Measurements from ENCODE around the gene CDC25C.

GRCh38 chr5:138372225-138372624 is 40.6 kb upstream of the CDC25C start:
- TF ChIP-seq TCF12 (IDR thresholded peaks at IDR 0.05) (no peak), EZH2phosphoT487 (IDR thresholded peaks at IDR 0.05; ENCODE audit: borderline replicate concordance, low read depth) (no peak), JUND (IDR thresholded peaks at IDR 0.05) (no peak), CTCF (IDR thresholded peaks at IDR 0.05) (no peak), NRF1 (IDR thresholded peaks at IDR 0.05; ENCODE audit: low read depth, low read length) (no peak), GABPA (IDR thresholded peaks at IDR 0.05; ENCODE audit: low read depth) (no peak), SMC3 (IDR thresholded peaks at IDR 0.05; ENCODE audit: low read depth, low read length) (no peak), RAD21 (IDR thresholded peaks at IDR 0.05; ENCODE audit: low read length) (no peak)

Measured in SK-N-SH (cell line).